HEK293T (cell line): ENCODE measurements around the gene SLC35F3.

Experiments used
- SP1 ChIP-seq: fragments of 450-650 bp; IDR thresholded peaks from 2 replicates; pipeline ENCODE4 v1.6.1; 2017
- ZNF384 ChIP-seq: fragments of 450-650 bp; IDR thresholded peaks from 2 replicates; pipeline ENCODE4 v1.6.1; 2016

- no peak for TF ChIP-seq ZNF384
- TF ChIP-seq SP1, result no peak
Observed at GRCh38 chr1:233946724-233947123, 42.2 kb downstream of the SLC35F3 start.
